ENCODE results near the gene STK32C.

- TF ChIP-seq CTCF (IDR thresholded peaks at IDR 0.05) (no peak), POLR2A (IDR thresholded peaks at IDR 0.05; ENCODE audit: low read depth) (no peak)
These were observed 66.3 kb downstream of the STK32C start for GRCh38 chr10:132241496-132241895.

Data from esophagus muscularis mucosa (tissue), 3 donors.